NCI-H2029 treated with DMSO at 0.1 percent for 48 hours (cell line): ENCODE results near the gene ZBTB42.

ENCODE experiments used
- DNase-seq: peaks from one replicate; lab custom pipeline; 2025; lab: John Stamatoyannopoulos, UW

Gene ZBTB42

DNA sequence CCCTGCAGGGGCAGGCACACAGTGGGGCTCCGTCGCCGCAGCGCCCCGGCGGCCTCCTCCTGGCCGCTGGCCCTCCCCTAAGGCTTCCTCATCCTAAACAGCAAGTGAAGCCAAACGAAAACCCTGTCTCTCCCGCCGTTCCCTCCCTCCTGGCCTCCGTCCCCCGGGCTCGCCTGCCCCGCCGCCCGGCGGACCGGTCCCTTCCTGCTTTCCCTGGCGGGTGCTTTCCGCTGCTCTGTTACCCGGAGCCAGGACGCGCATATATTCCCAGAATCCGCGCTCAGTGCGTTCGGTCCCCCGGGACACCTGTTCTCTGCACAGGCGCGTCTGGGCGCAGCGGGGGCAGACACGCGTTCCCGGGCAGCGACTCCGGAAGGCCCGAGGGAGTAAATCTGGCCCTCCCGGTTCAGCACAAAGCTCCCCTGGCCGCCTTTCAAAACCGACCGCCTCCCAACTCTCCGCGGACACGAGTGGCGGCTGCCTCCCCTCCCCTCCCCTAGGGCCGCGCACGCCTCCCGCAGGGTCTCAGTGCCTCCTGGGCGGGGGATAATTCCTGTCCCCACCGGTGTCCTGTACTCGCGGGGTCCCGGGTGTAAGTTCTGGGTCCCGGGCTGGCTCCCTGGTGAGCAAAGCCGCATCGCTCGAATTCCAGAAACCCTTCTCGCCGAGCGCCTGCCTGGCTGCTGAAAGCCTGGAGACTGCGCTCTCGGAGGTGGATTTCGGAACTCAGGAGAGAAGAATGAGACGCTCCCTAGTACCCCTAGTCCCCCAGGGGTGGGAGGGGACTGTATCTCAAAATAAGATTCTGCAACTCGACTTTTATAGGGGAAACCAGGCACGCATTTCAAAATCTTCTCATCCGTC is 42.8 kb downstream of the ZBTB42 start:
- no peak for DNase-seq

DNA sequence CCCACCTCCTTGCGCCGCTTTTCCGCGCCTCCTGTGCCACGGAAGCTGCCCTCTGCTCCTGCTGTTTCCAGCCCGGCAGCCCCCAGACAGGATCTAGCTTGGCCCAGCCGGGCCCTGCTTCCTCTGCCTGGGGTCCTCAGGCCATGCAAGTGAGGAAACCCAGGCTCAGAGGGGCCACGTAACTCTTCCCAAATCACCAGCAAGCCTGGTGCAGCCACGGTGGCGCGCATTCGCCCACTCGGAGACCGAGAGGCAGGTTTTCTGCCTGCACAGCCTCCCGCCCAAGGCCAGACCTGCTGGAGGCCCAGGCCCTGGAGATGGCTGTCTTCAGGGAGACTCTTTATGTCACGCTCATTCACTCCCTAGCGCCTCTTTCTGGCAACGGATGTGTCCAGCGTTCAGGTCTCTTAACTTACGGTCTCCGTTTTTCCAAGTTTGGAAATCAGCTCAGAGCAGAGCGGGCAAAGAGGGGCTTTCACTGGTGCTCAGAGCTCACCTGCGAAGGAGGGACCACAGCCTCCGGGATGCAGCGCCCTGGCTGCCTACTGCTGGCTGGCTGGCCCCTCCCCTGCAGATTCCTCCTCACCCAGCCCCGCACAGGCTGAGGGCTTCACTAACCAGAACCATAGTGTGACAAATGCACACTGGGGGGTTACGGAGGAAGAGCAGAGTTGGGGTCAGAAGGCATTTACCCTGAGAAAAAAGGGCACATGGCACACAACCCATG is 43.6 kb downstream of the ZBTB42 start:
- no peak for DNase-seq

GRCh38 chr14:104845033-104845666 is 44.2 kb downstream of the ZBTB42 start:
- no peak for DNase-seq

- no peak for DNase-seq
Observed at GRCh38 chr14:104845834-104846441, 45.0 kb downstream of the ZBTB42 start.

DNA sequence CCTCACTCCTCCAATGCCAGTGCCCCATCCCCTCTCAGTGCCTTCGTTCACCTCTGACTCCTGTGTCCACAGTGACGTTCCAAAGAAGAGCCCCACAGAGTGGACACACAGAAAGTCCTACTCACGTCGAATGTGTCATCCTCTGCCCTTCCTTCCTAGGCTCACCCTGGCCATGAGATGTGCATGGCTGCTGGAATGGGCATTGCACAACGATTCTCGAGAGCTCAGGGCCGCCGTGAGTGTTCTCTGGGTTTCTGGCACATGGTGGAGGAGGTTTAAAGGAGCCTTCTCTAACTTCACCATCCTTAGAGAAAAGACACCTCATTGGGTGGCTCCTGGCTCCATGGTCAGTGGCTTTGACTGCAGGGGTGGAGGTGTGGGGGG is 51.4 kb downstream of the ZBTB42 start:
- no peak for DNase-seq
